Naive thymus-derived CD8-positive, alpha-beta T cell (primary cell): ENCODE results near the gene BRINP2. TPM values are rescaled to one million over a fixed set of nuclear protein-coding genes. Genes with fewer than 3 reads are reported as not detected.

ENCODE experiments used
- ATAC-seq, 2 donors: fragments of 150-1000 bp; cut with Tn5 transposase in 1 of 2; sonication (Bioruptor Pico), chemical (Tn5 transposase) in 1 of 2; 1 replicate in 1 of 2; 2 replicates in 1 of 2; pipeline ENCODE4 v1.10.0; 2021; ENCODE audit warnings: mild to moderate bottlenecking in 2 of 2, moderate library complexity in 2 of 2
- POLR2A ChIA-PET: fragments of 350-600 bp; sonication (Branson Sonifier 250); formaldehyde crosslinking; loops from one replicate; lab custom pipeline; 2021; ENCODE audit warnings: antibody characterized with exemption; lab: Charles Lee
- DNase-seq, 10 donors: peaks; one replicate each; pipeline versions ENCODE4 v3.0.0 to v3.0.0-alpha.2; 2020 to 2022
- H3K27ac Mint-ChIP-seq, 10 donors: one replicate each; pipeline ENCODE4 v1.8.0; 2020 to 2022; ENCODE audit warnings: mild to moderate bottlenecking in 10 of 10, mixed read lengths in 10 of 10, moderate library complexity in 4 of 10, inconsistent platforms in 1 of 10
- H3K27me3 Mint-ChIP-seq, 5 donors: one replicate each; pipeline ENCODE4 v1.8.0; 2021 to 2022; ENCODE audit warnings: mixed read lengths in 5 of 5
- H3K36me3 Mint-ChIP-seq, 3 donors: one replicate each; pipeline ENCODE4 v1.8.0; 2020 to 2022; ENCODE audit warnings: mixed read lengths in 3 of 3, mild to moderate bottlenecking in 2 of 3, inconsistent platforms in 1 of 3
- H3K4me1 Mint-ChIP-seq, 4 donors: one replicate each; pipeline ENCODE4 v1.8.0; 2021 to 2022; ENCODE audit warnings: mixed read lengths in 4 of 4
- H3K4me3 Mint-ChIP-seq, 10 donors: one replicate each; pipeline ENCODE4 v1.8.0; 2020 to 2022; ENCODE audit warnings: mild to moderate bottlenecking in 10 of 10, mixed read lengths in 10 of 10, moderate library complexity in 6 of 10, inconsistent platforms in 1 of 10
- H3K9me3 Mint-ChIP-seq, 9 donors: one replicate each; pipeline ENCODE4 v1.8.0; 2020 to 2022; ENCODE audit warnings: mixed read lengths in 9 of 9, mild to moderate bottlenecking in 3 of 9, inconsistent platforms in 1 of 9, moderate library complexity in 1 of 9
- polyA plus RNA-seq, 3 donors: library from polyadenylated mRNA; unstranded; fragments of 300-500 nt; fragmentation: Illumina TruSeq; gene quantifications; one replicate each; pipeline ENCODE4 v1.2.3, GENCODE V29; 2021
- total RNA-seq, 8 experiments: library from RNA in 2 of 8; stranded (reverse) in 2 of 8; gene quantifications; one replicate each; pipeline ENCODE4 v1.2.3 and lab custom pipeline; 2021 to 2026

BRINP2 gene
- total and polyA plus RNA-seq, 5 experiments from 2014 or later: not detected

GRCh38 chr1:177209357-177209756 is 38.6 kb downstream of the BRINP2 start:
- Mint-ChIP-seq H3K9me3 (peaks cover 0 to 4% (median 0%) of the 10 kb centered on the region in 9 donors), H3K4me3 (no peak overlapping the region), H3K4me1 (no peaks in the 10 kb centered on the region), H3K27ac (no peak overlapping the region), H3K27me3 (no peaks in the 10 kb centered on the region), H3K36me3 (no peaks in the 10 kb centered on the region)
- no peak for ATAC-seq
- no peak for DNase-seq
- POLR2A ChIA-PET: no interaction called here

- no peak overlapping the region for H3K27ac Mint-ChIP-seq
- no peak overlapping the region for H3K4me3 Mint-ChIP-seq
- DNase-seq: no peak
- no peaks in the 10 kb centered on the region for H3K36me3 Mint-ChIP-seq
- POLR2A ChIA-PET: no interaction called here
- ATAC-seq: no peak
- H3K9me3 Mint-ChIP-seq: peaks cover 0 to 6% (median 0%) of the 10 kb centered on the region in 9 donors
- no peaks in the 10 kb centered on the region for H3K27me3 Mint-ChIP-seq
- H3K4me1 Mint-ChIP-seq: no peaks in the 10 kb centered on the region
Measured at GRCh38 chr1:177210071-177210470, 39.3 kb downstream of the BRINP2 start.

- peaks cover 0 to 16% (median 5%) of the 10 kb centered on the region in 9 donors for H3K9me3 Mint-ChIP-seq
- DNase-seq (no peak), ATAC-seq (no peak)
- H3K4me3 Mint-ChIP-seq: no peak overlapping the region
- H3K36me3 Mint-ChIP-seq: no peaks in the 10 kb centered on the region
- H3K27ac Mint-ChIP-seq: no peak overlapping the region
- no peaks in the 10 kb centered on the region for H3K4me1 Mint-ChIP-seq
- POLR2A ChIA-PET: no interaction called here
- H3K27me3 Mint-ChIP-seq: no peaks in the 10 kb centered on the region
Measured at GRCh38 chr1:177211231-177211630, 40.5 kb downstream of the BRINP2 start.

GRCh38 chr1:177216587-177217202 is 45.9 kb downstream of the BRINP2 start:
- H3K36me3 Mint-ChIP-seq: peaks cover 0 to 12% (median 0%) of the 10 kb centered on the region in 3 donors
- no peak for ATAC-seq
- no peak overlapping the region for H3K4me3 Mint-ChIP-seq

GRCh38 chr1:177219554-177220458 is 49.0 kb downstream of the BRINP2 start:
- no peak for ATAC-seq
- no peaks in the 10 kb centered on the region for H3K4me1 Mint-ChIP-seq
- POLR2A ChIA-PET: no interaction called here

More at GRCh38 chr1:177216587-177217202, 45.9 kb downstream of the BRINP2 start:
- H3K4me1 Mint-ChIP-seq: no peaks in the 10 kb centered on the region
- no peak for DNase-seq
- peaks cover 9 to 45% (median 21%) of the 10 kb centered on the region in 9 donors for H3K9me3 Mint-ChIP-seq
- no peak overlapping the region for H3K27ac Mint-ChIP-seq
- POLR2A ChIA-PET: no interaction called here
- peaks cover 0 to 6% (median 0%) of the 10 kb centered on the region in 5 donors for H3K27me3 Mint-ChIP-seq

GRCh38 chr1:177223359-177223758 is 52.6 kb downstream of the BRINP2 start:
- ATAC-seq (no peak), DNase-seq (no peak)
- no peak overlapping the region for H3K4me3 Mint-ChIP-seq
- H3K9me3 Mint-ChIP-seq: peaks cover 0 to 18% (median 4%) of the 10 kb centered on the region in 9 donors
- no peak overlapping the region for H3K27ac Mint-ChIP-seq
- H3K27me3 Mint-ChIP-seq: peaks cover 0 to 6% (median 0%) of the 10 kb centered on the region in 5 donors
- POLR2A ChIA-PET: no interaction called here
- H3K4me1 Mint-ChIP-seq: no peaks in the 10 kb centered on the region
- no peaks in the 10 kb centered on the region for H3K36me3 Mint-ChIP-seq

More at GRCh38 chr1:177219554-177220458, 49.0 kb downstream of the BRINP2 start:
- Mint-ChIP-seq H3K9me3 (peaks cover 8 to 45% (median 20%) of the 10 kb centered on the region in 9 donors), H3K27me3 (peaks cover 0 to 6% (median 0%) of the 10 kb centered on the region in 5 donors), H3K4me3 (no peak overlapping the region), H3K27ac (no peak overlapping the region), H3K36me3 (peaks cover 0 to 12% (median 0%) of the 10 kb centered on the region in 3 donors)
- no peak for DNase-seq

GRCh38 chr1:177227978-177228692 is 57.4 kb downstream of the BRINP2 start:
- DNase-seq (no peak), ATAC-seq (no peak)

GRCh38 chr1:177228693-177229065 is 57.9 kb downstream of the BRINP2 start:
- no peaks in the 10 kb centered on the region for H3K4me1 Mint-ChIP-seq
- POLR2A ChIA-PET: no interaction called here
- H3K27ac Mint-ChIP-seq: no peak overlapping the region
- no peak for ATAC-seq
- peaks cover 0 to 2% (median 0%) of the 10 kb centered on the region in 9 donors for H3K9me3 Mint-ChIP-seq
- H3K36me3 Mint-ChIP-seq: no peaks in the 10 kb centered on the region
- H3K4me3 Mint-ChIP-seq: no peak overlapping the region
- H3K27me3 Mint-ChIP-seq: no peaks in the 10 kb centered on the region
- no peak for DNase-seq

More at GRCh38 chr1:177227978-177228692, 57.4 kb downstream of the BRINP2 start:
- Mint-ChIP-seq H3K4me1 (no peaks in the 10 kb centered on the region), H3K27me3 (no peaks in the 10 kb centered on the region), H3K4me3 (no peak overlapping the region), H3K27ac (no peak overlapping the region), H3K36me3 (no peaks in the 10 kb centered on the region), H3K9me3 (peaks cover 0 to 2% (median 0%) of the 10 kb centered on the region in 9 donors)
- POLR2A ChIA-PET: no interaction called here

- peaks cover 0 to 2% (median 0%) of the 10 kb centered on the region in 9 donors for H3K9me3 Mint-ChIP-seq
- H3K4me1 Mint-ChIP-seq: no peaks in the 10 kb centered on the region
- POLR2A ChIA-PET: no interaction called here
- H3K4me3 Mint-ChIP-seq: no peak overlapping the region
- DNase-seq (no peak), ATAC-seq (no peak)
- no peaks in the 10 kb centered on the region for H3K36me3 Mint-ChIP-seq
- H3K27ac Mint-ChIP-seq: no peak overlapping the region
- no peaks in the 10 kb centered on the region for H3K27me3 Mint-ChIP-seq
Measured at GRCh38 chr1:177229781-177230180, 59.0 kb downstream of the BRINP2 start.

- no peak for DNase-seq
- no peak for ATAC-seq
- no peaks in the 10 kb centered on the region for H3K27me3 Mint-ChIP-seq
- H3K4me3 Mint-ChIP-seq: no peak overlapping the region
- H3K9me3 Mint-ChIP-seq: peaks cover 0 to 2% (median 0%) of the 10 kb centered on the region in 9 donors
- H3K4me1 Mint-ChIP-seq: no peaks in the 10 kb centered on the region
- POLR2A ChIA-PET: no interaction called here
- no peak overlapping the region for H3K27ac Mint-ChIP-seq
- H3K36me3 Mint-ChIP-seq: no peaks in the 10 kb centered on the region
Measured at GRCh38 chr1:177230228-177231016, 59.7 kb downstream of the BRINP2 start.

- Mint-ChIP-seq H3K27me3 (peaks cover 0 to 3% (median 0%) of the 10 kb centered on the region in 5 donors), H3K4me3 (no peak overlapping the region), H3K4me1 (peaks cover 0 to 1% (median 0%) of the 10 kb centered on the region in 4 donors), H3K36me3 (no peaks in the 10 kb centered on the region), H3K9me3 (peaks cover 0 to 5% (median 0%) of the 10 kb centered on the region in 9 donors), H3K27ac (no peak overlapping the region)
- DNase-seq (no peak), ATAC-seq (no peak)
- POLR2A ChIA-PET: no interaction called here
Measured at GRCh38 chr1:177235350-177235749, 64.6 kb downstream of the BRINP2 start.

GRCh38 chr1:177236962-177237361 is 66.2 kb downstream of the BRINP2 start:
- Mint-ChIP-seq H3K36me3 (no peaks in the 10 kb centered on the region), H3K4me1 (peaks cover 0 to 1% (median 0%) of the 10 kb centered on the region in 4 donors), H3K27me3 (peaks cover 0 to 3% (median 0%) of the 10 kb centered on the region in 5 donors), H3K27ac (no peak overlapping the region), H3K9me3 (peaks cover 0 to 10% (median 4%) of the 10 kb centered on the region in 9 donors), H3K4me3 (no peak overlapping the region)
- ATAC-seq: no peak
- no peak for DNase-seq
- POLR2A ChIA-PET: no interaction called here
